ENCODE results near the gene TSPO. TPM values are rescaled to one million over a fixed set of nuclear protein-coding genes. Genes with fewer than 3 reads are reported as not detected.

TSPO gene
- total RNA-seq, 2 donors from 2014 or later = 113 to 225 TPM

DNA sequence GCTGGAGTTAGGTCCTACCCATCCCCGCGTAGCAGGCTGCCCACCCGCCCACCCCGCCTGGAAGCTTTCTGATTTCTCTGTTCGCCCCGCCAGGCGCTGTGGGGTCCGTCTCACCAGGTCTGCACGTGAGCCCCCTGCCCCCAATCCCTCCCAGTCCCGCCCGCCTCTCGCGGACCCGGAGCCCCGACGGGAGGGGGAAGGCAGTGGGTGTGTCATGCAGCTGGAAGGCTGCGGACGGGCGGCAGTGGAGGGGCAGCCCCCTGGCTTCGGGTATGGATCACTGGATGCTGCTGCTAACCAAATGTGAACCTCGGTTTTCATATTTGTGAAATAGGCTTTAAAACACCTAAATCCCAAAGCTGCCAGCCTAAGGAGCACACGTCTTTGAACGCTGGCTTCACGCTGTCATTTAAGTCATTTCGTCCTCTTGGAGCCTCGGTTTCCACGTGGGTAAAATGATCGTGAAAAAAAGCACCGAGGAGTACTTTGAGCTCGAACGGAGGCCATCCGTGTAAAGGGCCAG, 41.4 kb upstream of the TSPO start:
- no peak for TF ChIP-seq POLR2A (IDR thresholded peaks at IDR 0.05)
- TF ChIP-seq, protein P1, sequence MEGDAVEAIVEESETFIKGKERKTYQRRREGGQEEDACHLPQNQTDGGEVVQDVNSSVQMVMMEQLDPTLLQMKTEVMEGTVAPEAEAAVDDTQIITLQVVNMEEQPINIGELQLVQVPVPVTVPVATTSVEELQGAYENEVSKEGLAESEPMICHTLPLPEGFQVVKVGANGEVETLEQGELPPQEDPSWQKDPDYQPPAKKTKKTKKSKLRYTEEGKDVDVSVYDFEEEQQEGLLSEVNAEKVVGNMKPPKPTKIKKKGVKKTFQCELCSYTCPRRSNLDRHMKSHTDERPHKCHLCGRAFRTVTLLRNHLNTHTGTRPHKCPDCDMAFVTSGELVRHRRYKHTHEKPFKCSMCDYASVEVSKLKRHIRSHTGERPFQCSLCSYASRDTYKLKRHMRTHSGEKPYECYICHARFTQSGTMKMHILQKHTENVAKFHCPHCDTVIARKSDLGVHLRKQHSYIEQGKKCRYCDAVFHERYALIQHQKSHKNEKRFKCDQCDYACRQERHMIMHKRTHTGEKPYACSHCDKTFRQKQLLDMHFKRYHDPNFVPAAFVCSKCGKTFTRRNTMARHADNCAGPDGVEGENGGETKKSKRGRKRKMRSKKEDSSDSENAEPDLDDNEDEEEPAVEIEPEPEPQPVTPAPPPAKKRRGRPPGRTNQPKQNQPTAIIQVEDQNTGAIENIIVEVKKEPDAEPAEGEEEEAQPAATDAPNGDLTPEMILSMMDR (IDR thresholded peaks at IDR 0.05) = no peak
- H3K4me1 ChIP-seq = peaks cover 35% of the 10 kb centered on the region
- H3K4me3 ChIP-seq = peak overlapping the region in 1 of 2 donors; percentile 19
- DNase-seq (no peak), ATAC-seq (no peak)
- WGBS, 2 donors = 18 to 30% methylated on average over 17 to 32 of the region's 32 CpGs
- no peak overlapping the region for H3K27ac ChIP-seq
- intact Hi-C loops (cut with DNase I) = no loop called here
- no peaks in the 10 kb centered on the region for H3K36me3 ChIP-seq (replicated peaks in 1 of 2; ENCODE audit: insufficient read depth in 1 of 2, low read depth in 2 of 2)
- no peaks in the 10 kb centered on the region for H3K27me3 ChIP-seq
- H3K9me3 ChIP-seq = no peaks in the 10 kb centered on the region

DNA sequence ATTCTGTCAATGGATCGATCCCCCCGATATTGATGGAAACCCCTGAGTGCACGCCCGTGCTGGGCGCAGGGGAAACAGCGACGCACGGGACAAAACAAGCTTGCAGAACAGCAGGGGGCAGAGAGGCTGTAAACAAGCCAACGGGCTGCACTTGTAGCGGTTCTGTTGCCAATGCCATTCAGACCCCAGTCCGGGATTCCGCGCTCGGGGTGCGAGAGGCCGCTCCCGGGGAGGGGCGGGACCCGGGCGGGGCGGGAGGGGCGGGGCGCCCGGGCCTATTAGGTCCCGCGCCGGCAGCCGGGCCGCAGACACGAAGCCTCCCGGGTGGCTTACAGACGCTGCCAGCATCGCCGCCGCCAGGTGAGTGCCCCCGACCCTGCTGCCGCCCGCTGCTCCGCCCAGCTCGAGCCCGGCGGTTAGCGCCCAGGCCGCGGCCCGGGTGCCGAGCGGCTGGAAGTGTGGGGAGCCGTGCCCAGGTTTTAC, 40.9 kb upstream of the TSPO start, which contains the start of gene BIK:
Gene BIK, plus strand, starts transcription at position 307 of the 483 bp plus-strand sequence. CDS start 13,273 bp downstream, outside the sequence.
- peak within 1 kb of the TSS; percentile 19 to 67 for H3K4me3 ChIP-seq
- H3K4me1 ChIP-seq = peaks cover 40% of the 10 kb centered on the region
- DNase-seq (peak; percentile 52 to 72 (median 60)), ATAC-seq (peak; percentile 53)
- no peaks in the 10 kb centered on the region for H3K27me3 ChIP-seq
- peak; percentile 24 to 51 (median 40) for TF ChIP-seq POLR2A (IDR thresholded peaks at IDR 0.05)
- TF ChIP-seq, protein P1 (IDR thresholded peaks at IDR 0.05) = peak in 3 of 7 experiments; percentile 10 to 28 (median 26)
- WGBS, 2 donors = 0% methylated on average over 9 to 29 of the region's 49 CpGs
- peak within 1 kb of the TSS in 2 of 4 donors; percentile 41 to 50 for H3K27ac ChIP-seq
- no peaks in the 10 kb centered on the region for H3K9me3 ChIP-seq
- intact Hi-C loops (cut with DNase I) = no loop called here
- H3K36me3 ChIP-seq (replicated peaks in 1 of 2; ENCODE audit: insufficient read depth in 1 of 2, low read depth in 2 of 2) = no peaks in the 10 kb centered on the region

DNA sequence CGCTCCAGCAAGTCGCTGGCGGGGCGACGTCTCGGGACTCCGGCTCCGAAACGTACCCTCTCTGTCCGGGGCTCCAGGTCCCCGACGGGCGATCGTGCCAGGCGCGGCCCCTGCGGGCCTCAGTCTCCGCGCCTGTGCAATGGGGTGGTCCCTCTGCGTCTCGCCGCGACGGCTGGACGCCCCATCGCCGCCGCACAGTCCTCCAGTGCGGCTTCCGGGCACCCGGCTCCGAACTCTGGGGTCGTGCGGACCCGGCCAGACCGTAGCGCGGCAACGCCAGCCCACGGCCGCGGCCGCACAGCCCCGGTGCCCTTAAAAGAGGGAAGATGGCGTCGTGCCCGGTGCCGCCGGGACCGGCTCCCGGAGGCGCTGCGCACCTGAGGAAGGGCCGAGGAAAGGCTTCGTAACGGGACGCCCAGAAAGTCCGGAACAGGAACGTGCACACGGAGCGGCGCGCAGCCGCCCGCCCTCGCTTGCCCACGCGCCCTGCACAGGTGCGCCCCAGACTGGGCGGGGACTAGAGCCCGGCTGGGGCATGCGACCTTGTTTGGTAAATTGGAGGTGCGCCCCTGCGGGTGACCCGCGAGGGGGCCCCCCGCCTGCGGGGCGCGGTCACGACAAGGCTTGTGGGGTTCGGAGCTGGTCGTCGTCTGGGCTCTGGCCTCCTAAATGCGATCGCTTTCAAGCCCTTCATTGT, 40.3 kb upstream of the TSPO start:
- peak overlapping the region; percentile 19 to 67 for H3K4me3 ChIP-seq
- WGBS, 2 donors = 2% methylated on average over 85 of the region's 86 CpGs; no CpG with 5 or more reads in 1 of the 2 donors
- H3K36me3 ChIP-seq (replicated peaks in 1 of 2; ENCODE audit: insufficient read depth in 1 of 2, low read depth in 2 of 2) = no peaks in the 10 kb centered on the region
- H3K27ac ChIP-seq = peak overlapping the region in 2 of 4 donors; percentile 41 to 50
- DNase-seq = peak; percentile 68 to 77 (median 69)
- TF ChIP-seq, protein P1 (IDR thresholded peaks at IDR 0.05) = no peak
- peak in 1 of 3 donors; percentile 14 for TF ChIP-seq POLR2A (IDR thresholded peaks at IDR 0.05)
- intact Hi-C loops (cut with DNase I) = no loop called here
- H3K4me1 ChIP-seq = peaks cover 40% of the 10 kb centered on the region
- ATAC-seq = peak; percentile 79
- H3K9me3 ChIP-seq = no peaks in the 10 kb centered on the region
- H3K27me3 ChIP-seq = no peaks in the 10 kb centered on the region

DNA sequence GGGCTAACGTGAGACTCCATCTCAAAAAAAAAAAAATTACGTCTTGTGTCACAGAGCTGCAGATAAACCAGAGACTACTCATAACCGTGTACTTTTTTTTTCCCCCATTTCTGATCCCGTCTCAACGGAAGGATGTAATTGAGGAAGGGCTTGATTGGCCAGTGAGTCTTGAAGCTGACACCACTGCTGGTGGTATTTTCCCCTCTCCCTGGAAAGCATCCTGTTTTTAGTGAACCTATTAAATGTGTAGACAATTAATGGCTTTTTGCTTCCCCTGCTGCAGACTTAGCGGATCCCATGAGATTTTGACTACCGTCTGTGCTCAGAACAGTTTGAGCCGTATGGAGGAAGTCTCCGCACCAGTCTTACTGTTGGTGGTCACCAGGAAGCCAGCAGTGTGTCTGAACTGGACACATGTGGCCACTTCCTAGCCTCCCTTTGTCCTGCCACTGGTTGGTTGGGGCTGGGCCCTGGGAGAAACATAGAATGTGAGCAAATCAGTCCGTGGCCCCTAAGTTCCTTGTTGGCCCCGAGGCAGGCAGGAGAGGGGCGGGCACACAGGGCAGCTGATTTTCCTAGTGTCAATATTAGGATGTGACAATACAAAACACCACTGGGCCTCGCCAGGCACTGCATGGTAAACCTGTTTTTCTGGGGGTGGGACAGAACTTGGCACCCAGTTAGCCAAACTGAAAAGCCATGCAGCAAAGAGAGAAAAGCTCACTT, 37.7 kb upstream of the TSPO start:
- Histone ChIP-seq H3K36me3 (replicated peaks in 1 of 2; ENCODE audit: insufficient read depth in 1 of 2, low read depth in 2 of 2) (no peaks in the 10 kb centered on the region), H3K4me1 (peaks cover 40% of the 10 kb centered on the region), H3K27ac (peak overlapping the region in 1 of 4 donors; percentile 24), H3K9me3 (no peaks in the 10 kb centered on the region), H3K27me3 (no peaks in the 10 kb centered on the region), H3K4me3 (no peak overlapping the region)
- intact Hi-C loops (cut with DNase I) = no loop called here
- ATAC-seq (peak; percentile 18), DNase-seq (peak; percentile 48 to 77 (median 68))
- 55 to 61% methylated on average over 13 of the region's 13 CpGs for WGBS, 2 donors
- TF ChIP-seq, protein P1 (IDR thresholded peaks at IDR 0.05) = no peak
- no peak for TF ChIP-seq POLR2A (IDR thresholded peaks at IDR 0.05)
